ENCODE data around the gene GSTCD. TPM values are rescaled to one million over a fixed set of nuclear protein-coding genes. Genes with fewer than 3 reads are reported as not detected.

GSTCD gene
- total RNA-seq, 1 experiment from 2014 or later: 17.9 TPM

GRCh38 chr4:105887508-105887907 is 178.9 kb downstream of the GSTCD start:
- peaks cover 26% of the 10 kb centered on the region for H3K27me3 Mint-ChIP-seq (ENCODE audit: low read depth)
- Histone ChIP-seq H2BK12ac (ENCODE audit: insufficient read length, low read depth, low read length) (no peak overlapping the region), H3T11ph (ENCODE audit: low read length) (no peak overlapping the region), H2AK5ac (ENCODE audit: insufficient read length, low read length) (no peak overlapping the region), H2AFZ (ENCODE audit: low read length) (no peak overlapping the region), H3K4ac (ENCODE audit: low read depth, low read length) (no peak overlapping the region), H4K20me1 (ENCODE audit: control insufficient read depth, insufficient read depth, insufficient read length) (no peaks in the 10 kb centered on the region), H4K8ac (replicated peaks; ENCODE audit: insufficient read length, low read depth, low read length) (no peak overlapping the region), H2BK20ac (ENCODE audit: low read depth, low read length, poor library complexity, severe bottlenecking) (no peak overlapping the region), H3K79me2 (ENCODE audit: insufficient read depth, low read length) (no peaks in the 10 kb centered on the region), H3K23me2 (ENCODE audit: insufficient read length, low read depth, low read length, poor library complexity, severe bottlenecking) (no peaks in the 10 kb centered on the region), H3K23ac (ENCODE audit: insufficient read length, low read depth, low read length) (no peak overlapping the region), H3K9me3 (ENCODE audit: control insufficient read depth, low read depth, low read length) (no peaks in the 10 kb centered on the region), H3K18ac (ENCODE audit: insufficient read length, low read depth, low read length) (no peak overlapping the region), H3K14ac (ENCODE audit: insufficient read depth, low read length) (no peak overlapping the region), H3K56ac (ENCODE audit: insufficient read length, low read depth, low read length) (no peak overlapping the region), H3K4me2 (ENCODE audit: insufficient read depth, insufficient read length, low read length) (no peak overlapping the region), H3K27me3 (ENCODE audit: insufficient read depth, low read length) (no peaks in the 10 kb centered on the region), H3K27ac (ENCODE audit: insufficient read length, low read depth, low read length) (no peak overlapping the region), H2BK15ac (ENCODE audit: low read depth, low read length) (no peak overlapping the region), H4K5ac (ENCODE audit: insufficient read length, low read depth, low read length) (no peak overlapping the region), H3K4me1 (ENCODE audit: insufficient read depth, low read length) (no peaks in the 10 kb centered on the region), H3K9ac (ENCODE audit: extremely low read depth, insufficient read length, low read length) (no peak overlapping the region), H3K79me1 (ENCODE audit: insufficient read depth, low read depth, low read length, poor library complexity, severe bottlenecking) (no peaks in the 10 kb centered on the region), H2BK5ac (ENCODE audit: insufficient read length, low read length) (no peak overlapping the region), H4K91ac (ENCODE audit: insufficient read length, low read depth, low read length) (no peak overlapping the region), H2BK120ac (ENCODE audit: low read depth, low read length, poor library complexity, severe bottlenecking) (no peak overlapping the region)
- no peak overlapping the region for H3K27ac Mint-ChIP-seq
- no peak for DNase-seq
- H3K9me3 Mint-ChIP-seq: peaks cover 0 to 3% of the 10 kb centered on the region in 2 experiments; a peak in 1 of 5 replicates
- no peak for TF ChIP-seq CTCF (conservative IDR thresholded peaks at IDR 0.05)
- no peaks in the 10 kb centered on the region for H3K36me3 Mint-ChIP-seq (ENCODE audit: insufficient read depth in 1 of 3, low read depth in 3 of 3)
- H3K4me3 Mint-ChIP-seq: no peak overlapping the region
- no CpG with 5 or more reads among the region's 2 CpGs for WGBS (ENCODE audit: extremely low coverage, insufficient read length, low lambda C conversion rate)
- no peaks in the 10 kb centered on the region for H3K4me1 Mint-ChIP-seq
